ENCODE measurements around the gene CERS6. TPM values are rescaled to one million over a fixed set of nuclear protein-coding genes. Genes with fewer than 3 reads are reported as not detected.
A peak's percentile ranks its signal among the peaks of the same experiment; 100 is the strongest.
"Not testable (repeated sequence)": the region's sequence is repeated elsewhere in the genome, so short reads cannot be mapped to it uniquely, and the experiment has no call there.

The CERS6 gene
- total RNA-seq, 1 donor from 2014 or later = 14.8 TPM

GRCh38 chr2:168780669-168781071, 324.6 kb downstream of the CERS6 start:
- ATAC-seq = peak; percentile 54

- ATAC-seq = no peak
Observed at GRCh38 chr2:168781191-168781817, 325.2 kb downstream of the CERS6 start.

GRCh38 chr2:168782271-168782670, 326.2 kb downstream of the CERS6 start:
- no peak for ATAC-seq

GRCh38 chr2:168784993-168785392, 328.9 kb downstream of the CERS6 start:
- ATAC-seq = no peak

GRCh38 chr2:168787098-168787781, 331.2 kb downstream of the CERS6 start:
- no peak for ATAC-seq

GRCh38 chr2:168787782-168788376, 331.8 kb downstream of the CERS6 start:
- no peak for ATAC-seq

GRCh38 chr2:168789776-168790175, 333.7 kb downstream of the CERS6 start:
- no peak for ATAC-seq

- ATAC-seq = no peak
Observed at GRCh38 chr2:168790226-168790902, 334.3 kb downstream of the CERS6 start.

GRCh38 chr2:168791140-168791539, 335.1 kb downstream of the CERS6 start:
- ATAC-seq = not testable (repeated sequence)

GRCh38 chr2:168793596-168793995, 337.5 kb downstream of the CERS6 start:
- no peak for ATAC-seq

- ATAC-seq = no peak
Observed at GRCh38 chr2:168794968-168795367, 338.9 kb downstream of the CERS6 start.

- no peak for ATAC-seq
Observed at GRCh38 chr2:168796090-168796577, 340.1 kb downstream of the CERS6 start.

- ATAC-seq = no peak
Observed at GRCh38 chr2:168796583-168797285, 340.7 kb downstream of the CERS6 start.

- no peak for ATAC-seq
Observed at GRCh38 chr2:168797286-168797655, 341.2 kb downstream of the CERS6 start.

GRCh38 chr2:168798076-168798887, 342.2 kb downstream of the CERS6 start:
- ATAC-seq = no peak

GRCh38 chr2:168798888-168799410, 342.9 kb downstream of the CERS6 start:
- ATAC-seq = no peak

- ATAC-seq = no peak
Observed at GRCh38 chr2:168801471-168801870, 345.4 kb downstream of the CERS6 start.

GRCh38 chr2:168801961-168802858, 346.1 kb downstream of the CERS6 start, which contains the start of gene NOSTRIN:
Gene NOSTRIN, plus strand, starts transcription at chr2:168802637. Its CDS starts 10 bp downstream, at chr2:168802647.
- ATAC-seq = peak; percentile 53

- no peak for ATAC-seq
Observed at GRCh38 chr2:168802859-168803725, 347.0 kb downstream of the CERS6 start.
